Measurements from ENCODE around the gene KCNMA1.
"Not testable (repeated sequence)": the region's sequence is repeated elsewhere in the genome, so short reads cannot be mapped to it uniquely, and the experiment has no call there.

Gene KCNMA1

GRCh38 chr10:77661674-77662073, 24.1 kb upstream of the KCNMA1 start:
- DNase-seq, result no peak

DNA sequence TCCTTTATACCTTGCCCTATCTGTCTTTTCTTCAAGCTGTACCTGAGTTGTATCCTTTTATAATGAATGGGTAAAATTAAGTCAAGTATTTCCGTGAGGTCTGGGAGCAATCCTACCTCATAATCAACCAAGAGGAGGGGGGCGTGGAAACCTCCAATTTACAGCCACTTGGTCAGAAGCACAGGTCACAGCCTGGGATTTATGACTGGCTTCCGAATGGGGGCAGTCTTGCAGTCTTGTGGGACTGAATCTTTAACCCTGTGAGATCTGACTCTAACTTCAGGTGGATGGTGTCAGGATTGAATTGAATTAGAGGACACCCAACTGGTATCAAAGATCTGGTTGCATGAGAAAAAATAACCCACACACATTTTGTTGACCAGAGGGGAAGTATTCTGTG, 23.5 kb upstream of the KCNMA1 start:
- no peak for DNase-seq

- not testable (repeated sequence) for DNase-seq
Observed at GRCh38 chr10:77659046-77659670, 21.6 kb upstream of the KCNMA1 start.

GRCh38 chr10:77653210-77653609, 15.6 kb upstream of the KCNMA1 start:
- no peak for DNase-seq

- no peak for DNase-seq
Observed at GRCh38 chr10:77649333-77650331, 12.0 kb upstream of the KCNMA1 start.

- DNase-seq, result no peak
Observed at GRCh38 chr10:77648472-77648871, 10.9 kb upstream of the KCNMA1 start.

GRCh38 chr10:77647543-77648293, 10.1 kb upstream of the KCNMA1 start:
- no peak for DNase-seq

GRCh38 chr10:77644557-77645243, 7.1 kb upstream of the KCNMA1 start:
- no peak for DNase-seq

DNA sequence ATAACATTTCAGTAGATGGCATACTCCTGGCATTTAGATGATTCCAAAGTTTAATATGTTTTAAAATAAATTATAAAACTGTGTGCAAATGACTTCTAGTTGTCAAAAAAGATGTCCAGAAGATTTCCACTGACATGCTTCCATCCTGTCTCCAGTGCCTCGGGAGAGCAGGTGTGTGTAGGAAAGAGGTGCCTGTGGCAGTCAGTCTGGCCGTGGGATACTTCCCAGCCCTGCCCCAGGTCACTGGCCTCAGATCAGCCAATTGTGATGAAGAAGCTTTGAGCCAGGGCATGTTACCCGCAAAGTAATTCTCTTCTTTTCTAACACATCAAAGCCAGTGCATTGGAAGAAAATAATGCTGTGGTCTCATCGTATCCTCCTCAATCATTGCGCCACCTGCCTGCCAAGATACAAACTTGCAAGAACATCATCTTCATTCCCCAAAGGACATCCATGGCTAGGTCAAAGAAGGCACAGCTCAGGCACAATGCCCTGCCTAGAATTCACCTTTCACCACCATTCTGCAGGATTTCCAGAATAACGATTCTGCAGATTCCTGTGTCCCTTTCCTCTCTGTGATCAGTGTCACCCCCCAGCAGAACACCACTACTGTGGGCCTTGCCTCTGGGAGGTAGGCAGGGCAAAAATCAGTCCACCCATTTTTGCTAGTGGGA, 6.3 kb upstream of the KCNMA1 start:
- DNase-seq, result no peak

GRCh38 chr10:77641788-77642397, 4.3 kb upstream of the KCNMA1 start:
- DNase-seq, result peak; percentile 52 to 59

DNA sequence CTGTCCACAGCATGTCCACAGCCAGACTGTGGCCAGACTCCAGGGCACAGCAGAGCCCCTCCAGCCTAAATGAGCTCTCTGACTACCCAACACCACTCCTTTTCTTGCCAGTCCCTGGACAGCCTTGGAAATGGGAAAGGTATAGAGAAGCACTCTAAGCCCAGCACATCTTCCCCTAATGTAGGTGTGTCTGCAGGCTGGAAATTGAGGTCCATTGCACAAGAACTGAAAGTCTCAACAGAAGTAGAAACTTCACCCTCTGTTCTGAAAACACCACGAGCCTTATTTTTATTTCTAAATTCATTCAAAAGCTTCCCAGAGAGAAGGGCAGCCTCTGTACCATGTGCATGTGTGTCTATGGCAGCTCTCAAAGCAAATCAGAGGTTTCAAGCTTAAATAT, 3.7 kb upstream of the KCNMA1 start:
- no peak for DNase-seq

DNA sequence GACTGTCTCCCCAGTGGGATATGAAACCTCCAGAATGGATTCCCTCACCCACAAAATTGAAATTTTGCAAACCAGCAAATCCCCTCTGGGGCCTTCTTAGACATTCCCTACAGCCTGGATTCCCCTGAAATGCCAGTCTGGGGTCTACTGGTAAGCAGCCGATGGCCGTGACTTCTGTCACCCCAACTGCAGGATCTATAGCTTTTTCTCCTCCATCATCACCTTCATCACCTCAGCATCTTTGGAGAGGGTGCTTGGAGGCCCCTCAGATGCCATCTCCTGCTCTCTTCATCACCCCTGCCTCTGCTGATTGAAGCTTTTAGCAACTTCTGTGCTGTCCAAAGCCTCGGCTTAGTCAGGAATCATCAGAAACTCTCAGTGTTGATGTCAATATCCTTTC, 2.6 kb upstream of the KCNMA1 start:
- no peak for DNase-seq

- no peak for DNase-seq
Observed at GRCh38 chr10:77639756-77640155, 2.1 kb upstream of the KCNMA1 start.

DNA sequence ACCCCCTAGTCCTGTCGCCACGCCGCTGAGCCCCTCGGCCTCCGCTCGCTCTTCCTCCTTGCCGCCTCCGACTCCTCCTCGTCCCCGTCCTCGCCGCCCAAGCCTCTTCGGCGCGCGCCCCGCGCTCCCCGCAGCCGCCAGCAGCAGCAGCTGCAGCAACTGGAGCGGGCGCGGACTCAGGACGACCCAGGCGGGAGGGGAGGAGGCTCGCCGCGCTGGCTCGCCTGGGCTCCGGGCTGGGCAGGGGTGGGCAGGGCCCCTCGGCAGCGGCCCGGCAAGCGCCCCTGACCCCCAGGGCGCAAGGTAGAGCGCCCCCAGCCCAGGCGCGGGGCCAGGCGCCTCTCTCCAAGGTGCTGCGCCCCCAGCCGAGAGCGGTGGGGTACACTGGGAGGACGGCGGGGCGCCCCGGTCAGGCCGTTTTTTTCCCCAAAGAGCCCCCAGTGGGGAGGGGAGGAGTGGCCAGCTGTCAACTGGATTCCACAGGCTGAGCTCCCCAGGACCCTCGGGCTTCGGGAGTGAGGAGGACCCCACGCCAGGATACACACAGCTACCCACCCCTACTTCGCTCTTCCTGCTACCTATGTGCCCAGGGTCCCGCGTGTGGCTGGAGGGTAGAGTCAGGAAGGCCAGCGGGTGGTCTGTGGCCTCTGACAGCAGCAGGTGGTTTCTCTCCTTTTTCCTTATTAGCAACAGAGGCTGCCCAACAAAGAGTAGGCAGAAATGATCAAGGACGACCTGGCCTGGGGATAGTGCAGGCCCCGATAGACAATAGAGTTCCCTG, 903 bp upstream of the KCNMA1 start:
- no peak for DNase-seq

GRCh38 chr10:77636967-77637531, 559 bp downstream of the KCNMA1 start:
- DNase-seq, result no peak

DNA sequence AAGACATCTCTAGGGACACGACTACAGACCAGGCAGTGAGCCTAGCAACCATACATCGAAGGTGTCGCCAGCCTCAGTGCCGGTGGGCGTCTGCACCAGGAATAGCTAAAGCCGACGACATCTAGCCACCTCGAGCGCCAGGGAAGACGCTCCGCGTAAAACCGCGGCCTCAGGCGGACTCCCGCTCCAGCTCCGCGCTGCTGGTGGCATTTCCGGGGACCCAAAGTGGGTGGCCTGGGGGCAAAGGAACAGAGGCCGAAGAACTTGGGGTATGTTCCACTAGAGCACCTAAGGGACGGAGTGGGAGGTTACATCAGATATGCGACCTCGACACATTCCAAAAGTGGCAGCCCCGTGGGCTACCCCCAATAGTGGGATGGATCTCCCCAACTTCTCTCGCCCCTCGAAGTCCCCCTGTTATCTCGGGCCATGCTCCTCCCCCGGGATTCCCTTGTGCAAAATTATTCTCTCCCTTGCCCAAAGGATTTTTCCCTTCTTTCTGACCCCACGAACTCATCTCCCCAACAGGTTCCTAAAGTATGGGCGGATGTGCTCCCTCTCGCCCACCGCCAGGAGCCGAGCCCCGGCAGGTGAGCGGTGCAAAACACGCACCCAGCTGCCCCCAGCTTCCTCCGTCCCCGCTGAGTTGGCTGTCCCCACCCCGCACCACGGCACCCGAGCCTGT, 1.2 kb downstream of the KCNMA1 start:
- DNase-seq, result no peak

DNA sequence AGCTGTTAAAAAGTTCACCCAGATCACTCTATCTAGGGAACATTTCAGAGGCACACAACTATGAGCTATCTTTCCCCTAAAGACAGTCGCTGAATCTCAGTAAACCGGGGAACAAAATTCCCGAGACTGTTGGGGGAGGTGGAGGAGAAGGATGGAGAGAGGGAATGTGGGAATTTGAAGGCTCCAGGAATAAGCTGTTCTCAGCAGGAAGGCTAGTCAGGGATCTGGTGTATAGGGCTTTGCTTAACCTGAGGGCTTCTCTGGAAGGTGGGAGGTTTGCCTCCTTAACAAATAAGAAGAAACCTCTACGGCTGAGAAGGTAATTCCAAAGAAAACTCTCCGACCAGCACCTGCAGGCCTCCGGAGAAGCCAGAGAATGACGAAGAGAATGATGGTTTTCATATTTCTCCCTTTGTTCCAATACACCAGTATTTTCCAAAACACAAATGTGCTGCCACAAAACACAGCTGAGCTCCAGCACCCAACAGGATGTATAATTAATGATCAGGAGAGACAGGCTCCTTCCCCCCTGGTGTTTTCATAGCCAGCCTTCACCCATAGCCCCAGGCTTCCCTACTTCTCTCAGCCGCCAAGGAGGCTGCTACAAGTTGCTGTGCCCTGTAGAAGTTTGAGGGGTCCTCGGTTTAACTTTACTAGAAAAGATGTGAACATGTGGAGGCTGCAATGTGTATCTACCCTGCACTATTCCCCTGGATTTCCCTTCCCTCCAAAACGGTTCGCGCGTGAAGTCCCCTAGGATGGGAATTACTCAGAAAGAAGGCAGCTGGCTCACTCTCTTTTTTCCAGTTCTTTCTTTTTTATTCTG, 2.0 kb downstream of the KCNMA1 start:
- DNase-seq, result no peak

- no peak for DNase-seq
Observed at GRCh38 chr10:77634939-77635338, 2.7 kb downstream of the KCNMA1 start.

- DNase-seq, result no peak
Observed at GRCh38 chr10:77633376-77633775, 4.2 kb downstream of the KCNMA1 start.

Measured in stimulated activated CD4-positive, alpha-beta T cell treated with anti-CD3 and anti-CD28 coated beads, Interleukin-2, amount 100 ng/mL, for 48 hours (primary cell).